ENCODE measurements around the gene IL27RA.

- TF ChIP-seq ZBTB33 (IDR thresholded peaks at IDR 0.05; ENCODE audit: extremely low read depth, insufficient replicate concordance, low read length), result no peak
- TF ChIP-seq EZH2phosphoT487 (IDR thresholded peaks at IDR 0.05; ENCODE audit: borderline replicate concordance), result no peak
- TF ChIP-seq CTCF (IDR thresholded peaks at IDR 0.05 in 2 of 3, conservative IDR thresholded peaks at IDR 0.05 in 1 of 3; ENCODE audit: borderline replicate concordance in 1 of 3, insufficient read depth in 1 of 3, low read depth in 2 of 3, low read length in 2 of 3), result no peak
- TF ChIP-seq FOSL1 (IDR thresholded peaks at IDR 0.05; ENCODE audit: low read depth), result no peak
- no peak for TF ChIP-seq POLR2A (IDR thresholded peaks at IDR 0.05; ENCODE audit: borderline replicate concordance, extremely low read depth, insufficient read depth, insufficient read length)
- TF ChIP-seq SRF (IDR thresholded peaks at IDR 0.05; ENCODE audit: low read depth), result no peak
- no peak for TF ChIP-seq SP1 (IDR thresholded peaks at IDR 0.05; ENCODE audit: low read depth)
- no peak for TF ChIP-seq SIN3A (IDR thresholded peaks at IDR 0.05; ENCODE audit: low read depth)
- TF ChIP-seq ATF3 (IDR thresholded peaks at IDR 0.05), result no peak
- no peak for TF ChIP-seq EGR1 (IDR thresholded peaks at IDR 0.05; ENCODE audit: low read depth)
- no peak for TF ChIP-seq RAD21 (IDR thresholded peaks at IDR 0.05; ENCODE audit: low read depth)
- no peak for TF ChIP-seq ELF1 (IDR thresholded peaks at IDR 0.05; ENCODE audit: borderline replicate concordance, low read depth)
Observed at GRCh38 chr19:14090509-14091080, 59.0 kb downstream of the IL27RA start, which contains the start of gene SAMD1.

Data from HCT116 (cell line).